GM23338 (cell line): ENCODE measurements around the gene KCNJ8.

Experiments
- EZH2 ChIP-seq: fragments of 200-600 bp; sonication (generic); IDR thresholded peaks from one replicate; pipeline ENCODE4 v1.8.0; 2017; ENCODE audit warnings: antibody characterized with exemption, mild to moderate bottlenecking, low read depth; ENCODE audit not compliant: unreplicated experiment
- POLR2AphosphoS5 ChIP-seq: IDR thresholded peaks from 2 replicates; pipeline ENCODE4 v1.6.1; 2016; ENCODE audit warnings: antibody characterized with exemption, low read depth
- TF ChIP-seq, protein P1 (sequence below), 2 experiments: fragments of 200-600 bp in 1 of 2; sonication (generic) in 1 of 2; conservative IDR thresholded peaks; 2 replicates each; pipeline versions ENCODE4 v1.5.1 to v1.6.1; 2016 to 2017; ENCODE audit warnings: antibody characterized with exemption in 2 of 2, low read depth in 2 of 2, mild to moderate bottlenecking in 2 of 2, moderate library complexity in 1 of 2

DNA sequence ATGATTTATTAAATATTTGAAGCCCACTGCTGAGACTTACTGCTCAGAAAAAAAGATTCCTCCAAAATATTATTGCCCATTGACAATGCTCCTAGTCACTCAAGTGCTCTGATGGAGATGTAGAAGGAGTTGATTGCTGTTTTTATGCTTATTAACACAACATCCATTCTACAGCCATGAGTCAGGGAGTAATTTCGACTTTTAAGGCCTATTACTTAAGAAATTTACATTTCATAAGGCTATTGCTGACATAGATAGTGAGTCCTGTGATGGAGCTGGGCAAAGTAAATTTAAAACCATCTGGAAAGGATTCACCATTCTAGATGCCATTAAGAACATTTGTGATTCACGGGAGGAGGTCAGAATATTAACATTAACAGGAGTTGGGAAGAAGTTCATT is 5.2 kb downstream of the KCNJ8 start:
- TF ChIP-seq EZH2 (no peak), POLR2AphosphoS5 (no peak)
- TF ChIP-seq, protein P1, sequence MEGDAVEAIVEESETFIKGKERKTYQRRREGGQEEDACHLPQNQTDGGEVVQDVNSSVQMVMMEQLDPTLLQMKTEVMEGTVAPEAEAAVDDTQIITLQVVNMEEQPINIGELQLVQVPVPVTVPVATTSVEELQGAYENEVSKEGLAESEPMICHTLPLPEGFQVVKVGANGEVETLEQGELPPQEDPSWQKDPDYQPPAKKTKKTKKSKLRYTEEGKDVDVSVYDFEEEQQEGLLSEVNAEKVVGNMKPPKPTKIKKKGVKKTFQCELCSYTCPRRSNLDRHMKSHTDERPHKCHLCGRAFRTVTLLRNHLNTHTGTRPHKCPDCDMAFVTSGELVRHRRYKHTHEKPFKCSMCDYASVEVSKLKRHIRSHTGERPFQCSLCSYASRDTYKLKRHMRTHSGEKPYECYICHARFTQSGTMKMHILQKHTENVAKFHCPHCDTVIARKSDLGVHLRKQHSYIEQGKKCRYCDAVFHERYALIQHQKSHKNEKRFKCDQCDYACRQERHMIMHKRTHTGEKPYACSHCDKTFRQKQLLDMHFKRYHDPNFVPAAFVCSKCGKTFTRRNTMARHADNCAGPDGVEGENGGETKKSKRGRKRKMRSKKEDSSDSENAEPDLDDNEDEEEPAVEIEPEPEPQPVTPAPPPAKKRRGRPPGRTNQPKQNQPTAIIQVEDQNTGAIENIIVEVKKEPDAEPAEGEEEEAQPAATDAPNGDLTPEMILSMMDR (conservative IDR thresholded peaks at IDR 0.05; ENCODE audit: low read depth in 2 of 2) = no peak
